Measurements from ENCODE around the gene RHOU.

Gene RHOU

DNA sequence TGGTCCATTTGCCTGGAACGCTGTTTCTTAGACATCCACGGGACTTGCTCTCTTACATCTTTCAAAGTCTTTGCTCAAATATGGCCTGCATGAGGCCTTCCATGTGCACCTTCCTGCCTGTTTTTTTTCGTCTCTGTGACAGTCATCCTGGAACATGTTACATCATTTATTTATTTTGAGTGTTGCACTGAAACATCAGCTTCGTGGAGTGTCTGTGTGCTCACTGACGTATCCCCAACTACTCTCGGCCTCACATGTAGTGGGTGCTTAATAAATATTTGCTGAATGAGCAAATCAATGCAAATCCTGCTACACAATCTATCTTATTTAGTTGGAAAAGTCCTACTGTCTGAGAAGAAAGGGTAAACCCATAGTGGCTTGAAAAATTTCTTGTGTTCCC, 11.4 kb upstream of the RHOU start:
- no peak overlapping the region for H3K4me3 ChIP-seq (ENCODE audit: low read length)
- no peak for DNase-seq (ENCODE audit: low read depth)
- no peak for TF ChIP-seq CTCF (IDR thresholded peaks at IDR 0.05; ENCODE audit: insufficient read depth, low read depth, low read length, missing control alignments)

- H3K4me3 ChIP-seq (ENCODE audit: low read length) = no peak overlapping the region
- TF ChIP-seq CTCF (IDR thresholded peaks at IDR 0.05; ENCODE audit: insufficient read depth, low read depth, low read length, missing control alignments) = no peak
- no peak for DNase-seq (ENCODE audit: low read depth)
These were observed 10.1 kb upstream of the RHOU start for GRCh38 chr1:228725178-228725577.

- no peak overlapping the region for H3K4me3 ChIP-seq (ENCODE audit: low read length)
- no peak for DNase-seq (ENCODE audit: low read depth)
- TF ChIP-seq CTCF (IDR thresholded peaks at IDR 0.05; ENCODE audit: insufficient read depth, low read depth, low read length, missing control alignments) = no peak
These were observed 7.6 kb upstream of the RHOU start for GRCh38 chr1:228727681-228728171.

- no peak overlapping the region for H3K4me3 ChIP-seq (ENCODE audit: low read length)
- TF ChIP-seq CTCF (IDR thresholded peaks at IDR 0.05; ENCODE audit: insufficient read depth, low read depth, low read length, missing control alignments) = no peak
- no peak for DNase-seq (ENCODE audit: low read depth)
These were observed 2.9 kb upstream of the RHOU start for GRCh38 chr1:228732426-228732825.

GRCh38 chr1:228733576-228733975, 1.7 kb upstream of the RHOU start:
- H3K4me3 ChIP-seq (ENCODE audit: low read length) = no peak overlapping the region
- no peak for DNase-seq (ENCODE audit: low read depth)
- no peak for TF ChIP-seq CTCF (IDR thresholded peaks at IDR 0.05; ENCODE audit: insufficient read depth, low read depth, low read length, missing control alignments)

- TF ChIP-seq CTCF (IDR thresholded peaks at IDR 0.05; ENCODE audit: insufficient read depth, low read depth, low read length, missing control alignments) = no peak
- no peak overlapping the region for H3K4me3 ChIP-seq (ENCODE audit: low read length)
- DNase-seq (ENCODE audit: low read depth) = peak; percentile 7
These were observed 750 bp downstream of the RHOU start for GRCh38 chr1:228735871-228736586.
